CD4-positive, alpha-beta T cell (primary cell): ENCODE measurements around the gene PLXND1. TPM values are rescaled to one million over a fixed set of nuclear protein-coding genes. Genes with fewer than 3 reads are reported as not detected.

Source experiments
- ATAC-seq: fragments of 200-7000 bp; cut with Tn5 transposase; one replicate; pipeline ENCODE4 v1.10.0; 2022; ENCODE audit warnings: mild to moderate bottlenecking; ENCODE audit not compliant: poor library complexity
- CTCF ChIA-PET: fragments of 350-600 bp; sonication (Branson Sonifier 250); formaldehyde crosslinking; loops from one replicate; lab custom pipeline; 2021; ENCODE audit warnings: antibody characterized with exemption, inconsistent platforms; lab: Charles Lee
- POLR2A ChIA-PET: fragments of 350-600 bp; sonication (Branson Sonifier 250); formaldehyde crosslinking; loops from one replicate; lab custom pipeline; 2021; ENCODE audit warnings: antibody characterized with exemption, inconsistent platforms; lab: Charles Lee
- DNase-seq, 14 experiments: peaks; one replicate each; pipeline ENCODE4 v3.0.0-alpha.2; 2013 to 2020; ENCODE audit warnings: mixed read lengths in 2 of 14
- H3K27ac ChIP-seq, 2 donors: one replicate each; pipeline versions ENCODE4 v1.5.1 to v1.7.0; 2013; ENCODE audit warnings: low read length in 2 of 2, low read depth in 1 of 2, mild to moderate bottlenecking in 1 of 2
- H3K27me3 ChIP-seq, 2 experiments: 1 replicate in 1 of 2; 2 replicates in 1 of 2; pipeline versions ENCODE4 v1.6.1 to v1.7.0; 2013; ENCODE audit warnings: low read length in 2 of 2, control low read depth in 1 of 2, mild to moderate bottlenecking in 1 of 2, moderate library complexity in 1 of 2; ENCODE audit not compliant: insufficient read depth in 2 of 2, control insufficient read depth in 1 of 2
- H3K36me3 ChIP-seq: one replicate; pipeline ENCODE4 v1.6.1; 2013; ENCODE audit warnings: low read length, control low read depth; ENCODE audit not compliant: insufficient read depth
- H3K4me1 ChIP-seq: one replicate; pipeline ENCODE4 v1.6.1; 2013; ENCODE audit warnings: low read length, control low read depth; ENCODE audit not compliant: insufficient read depth
- H3K4me3 ChIP-seq: one replicate; pipeline ENCODE4 v1.5.1; 2013; ENCODE audit warnings: mild to moderate bottlenecking, low read length, moderate library complexity
- H3K9me3 ChIP-seq, 2 experiments: 1 replicate in 1 of 2; 2 replicates in 1 of 2; pipeline versions ENCODE4 v1.6.1 to v1.7.0; 2013; ENCODE audit warnings: low read length in 2 of 2, mild to moderate bottlenecking in 2 of 2, control low read depth in 1 of 2, moderate library complexity in 1 of 2; ENCODE audit not compliant: control insufficient read depth in 1 of 2, insufficient read depth in 1 of 2
- H3K27ac Mint-ChIP-seq: one replicate; pipeline ENCODE4 v1.8.0; 2020; ENCODE audit warnings: mixed read lengths
- H3K27me3 Mint-ChIP-seq: one replicate; pipeline ENCODE4 v1.8.0; 2021; ENCODE audit warnings: mixed read lengths
- H3K36me3 Mint-ChIP-seq: one replicate; pipeline ENCODE4 v1.8.0; 2021; ENCODE audit warnings: low read depth, mixed read lengths
- H3K4me1 Mint-ChIP-seq: one replicate; pipeline ENCODE4 v1.8.0; 2021; ENCODE audit warnings: low read depth, mixed read lengths
- H3K4me3 Mint-ChIP-seq: one replicate; pipeline ENCODE4 v1.8.0; 2020; ENCODE audit warnings: mild to moderate bottlenecking, mixed read lengths
- H3K9me3 Mint-ChIP-seq: one replicate; pipeline ENCODE4 v1.8.0; 2020; ENCODE audit warnings: mixed read lengths
- CTCF ChIP-seq: fragments of 200-600 bp; IDR thresholded peaks from one replicate; pipeline ENCODE4 v1.8.0; 2022; ENCODE audit warnings: antibody characterized with exemption, mild to moderate bottlenecking
- intact Hi-C, 2 experiments: fragments of 100-400 bp; cut with DNase I in 1 of 2; cut with micrococcal nuclease in 1 of 2; formaldehyde crosslinking; loops; one replicate each; pipeline versions ENCODE4 v1.15.1 to v1.9.0; 2023 to 2025; cut with DNase I, micrococcal nuclease
- total RNA-seq, 174 experiments: library from RNA in 2 of 174; stranded (reverse) in 2 of 174; gene quantifications; one replicate each; pipeline ENCODE4 v1.2.3 and lab custom pipeline; 2021 to 2026

Gene PLXND1
- total RNA-seq, 2 experiments from 2014 or later: 61.7 to 62.5 TPM

- H3K27me3 ChIP-seq: no peaks in the 10 kb centered on the region
- H3K9me3 ChIP-seq: no peaks in the 10 kb centered on the region
- no peak overlapping the region for H3K27ac Mint-ChIP-seq
- ATAC-seq (peak; percentile 51), DNase-seq (peak; percentile 23 to 72 (median 44))
- H3K36me3 Mint-ChIP-seq: peaks cover 30% of the 10 kb centered on the region
- H3K27ac ChIP-seq: no peak overlapping the region
- POLR2A ChIA-PET: no interaction called here
- peak; percentile 64 for TF ChIP-seq CTCF
- no peaks in the 10 kb centered on the region for H3K9me3 Mint-ChIP-seq
- H3K27me3 Mint-ChIP-seq: no peaks in the 10 kb centered on the region
- CTCF ChIA-PET: no interaction called here
- intact Hi-C loops: loop anchor here (1.0 to 2.0 kb wide), 3 partner anchors 172 to 284 kb away; no protein-coding TSS in a partner anchor
- peaks cover 10% of the 10 kb centered on the region for H3K36me3 ChIP-seq
- peaks cover 4% of the 10 kb centered on the region for H3K4me1 Mint-ChIP-seq
- no peak overlapping the region for H3K4me3 ChIP-seq
- H3K4me3 Mint-ChIP-seq: no peak overlapping the region
- no peaks in the 10 kb centered on the region for H3K4me1 ChIP-seq
These were observed 43.9 kb upstream of the PLXND1 start for GRCh38 chr3:129650256-129650872.

- POLR2A ChIA-PET: no interaction called here
- ATAC-seq (no peak), DNase-seq (no peak)
- intact Hi-C loops: no loop called here
- CTCF ChIA-PET: no interaction called here
- H3K9me3 Mint-ChIP-seq: no peaks in the 10 kb centered on the region
- peaks cover 4% of the 10 kb centered on the region for H3K36me3 ChIP-seq
- H3K4me3 ChIP-seq: no peak overlapping the region
- H3K9me3 ChIP-seq: no peaks in the 10 kb centered on the region
- no peaks in the 10 kb centered on the region for H3K27me3 ChIP-seq
- peaks cover 4% of the 10 kb centered on the region for H3K4me1 Mint-ChIP-seq
- H3K36me3 Mint-ChIP-seq: peaks cover 13% of the 10 kb centered on the region
- H3K27ac ChIP-seq: no peak overlapping the region
- no peak for TF ChIP-seq CTCF
- H3K27me3 Mint-ChIP-seq: no peaks in the 10 kb centered on the region
- no peak overlapping the region for H3K4me3 Mint-ChIP-seq
- H3K4me1 ChIP-seq: no peaks in the 10 kb centered on the region
- H3K27ac Mint-ChIP-seq: no peak overlapping the region
These were observed 41.9 kb upstream of the PLXND1 start for GRCh38 chr3:129648391-129648790.

- no peak for TF ChIP-seq CTCF
- H3K36me3 Mint-ChIP-seq: peaks cover 3% of the 10 kb centered on the region
These were observed 38.8 kb upstream of the PLXND1 start for GRCh38 chr3:129645286-129645685.

More at GRCh38 chr3:129645286-129645685, 38.8 kb upstream of the PLXND1 start:
- ChIA-PET POLR2A (no interaction called here), CTCF (no interaction called here)
- DNase-seq (no peak), ATAC-seq (no peak)
- H3K27ac Mint-ChIP-seq: no peak overlapping the region
- no peaks in the 10 kb centered on the region for H3K9me3 Mint-ChIP-seq
- intact Hi-C loops: no loop called here
- Histone ChIP-seq H3K27me3 (no peaks in the 10 kb centered on the region), H3K27ac (no peak overlapping the region), H3K4me3 (no peak overlapping the region), H3K9me3 (no peaks in the 10 kb centered on the region), H3K4me1 (no peaks in the 10 kb centered on the region), H3K36me3 (no peaks in the 10 kb centered on the region)
- no peak overlapping the region for H3K4me3 Mint-ChIP-seq
- peaks cover 3% of the 10 kb centered on the region for H3K4me1 Mint-ChIP-seq
- no peaks in the 10 kb centered on the region for H3K27me3 Mint-ChIP-seq
